Activated T-helper 1 cell treated with anti-CD3 and anti-CD28 coated beads, Interleukin-12 subunit alpha, Interleukin-12 subunit beta, Interleukin-2, Interleukin-4 antibody, amounts not matched to agents 30 ng/mL and 10 ng/mL and 1 ng/mL, durations not matched to agents 14 hours and 24 hours and 36 hours (primary cell): ENCODE measurements around the gene DCAF6. TPM values are rescaled to one million over a fixed set of nuclear protein-coding genes. Genes with fewer than 3 reads are reported as not detected.

Source experiments
- DNase-seq: peaks from one replicate; pipeline ENCODE4 v3.0.0; 2021; ENCODE audit warnings: low spot score
- H3K27ac Mint-ChIP-seq: one replicate; pipeline ENCODE4 v1.8.0; 2021; ENCODE audit warnings: mild to moderate bottlenecking, mixed read lengths
- H3K27me3 Mint-ChIP-seq: one replicate; pipeline ENCODE4 v1.8.0; 2022; ENCODE audit warnings: mild to moderate bottlenecking, moderate library complexity, mixed read lengths; ENCODE audit not compliant: insufficient read depth
- H3K36me3 Mint-ChIP-seq: one replicate; pipeline ENCODE4 v1.8.0; 2021; ENCODE audit warnings: low read depth, mixed read lengths
- H3K4me1 Mint-ChIP-seq: one replicate; pipeline ENCODE4 v1.8.0; 2021; ENCODE audit warnings: low read depth, mixed read lengths
- H3K4me3 Mint-ChIP-seq: one replicate; pipeline ENCODE4 v1.8.0; 2021; ENCODE audit warnings: mild to moderate bottlenecking, moderate library complexity, mixed read lengths
- H3K9me3 Mint-ChIP-seq: one replicate; pipeline ENCODE4 v1.8.0; 2021; ENCODE audit warnings: mixed read lengths
- intact Hi-C: fragments of 100-400 bp; cut with micrococcal nuclease; formaldehyde crosslinking; loops from one replicate; pipeline ENCODE4 v1.15.1; 2024
- total RNA-seq: library from RNA; stranded (reverse); gene quantifications from 2 replicates; pipeline ENCODE4 v1.2.3, GENCODE V29; 2022

DCAF6 gene
- total RNA-seq, 1 donor from 2014 or later, result 20.9 TPM

DNA sequence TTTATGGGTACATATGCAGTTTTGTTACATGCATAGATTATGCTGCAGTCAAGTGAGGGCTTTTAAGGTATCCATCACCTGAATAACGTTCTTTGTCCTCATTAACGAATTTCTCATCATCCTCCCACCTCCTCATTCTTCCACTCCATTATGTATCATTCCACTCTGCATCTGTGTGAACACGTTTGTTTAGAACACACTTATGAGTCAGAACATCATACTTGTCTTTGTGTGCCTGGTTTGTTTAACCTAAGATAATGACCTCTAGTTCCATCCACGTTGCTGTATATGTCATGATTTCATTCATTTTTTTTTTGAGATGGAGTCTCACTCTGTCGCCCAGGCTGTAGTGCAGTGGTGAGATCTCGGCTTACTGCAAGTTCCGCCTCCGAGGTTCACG is 7.1 kb downstream of the DCAF6 start:
- intact Hi-C loops, result no loop called here
- no peak overlapping the region for H3K27ac Mint-ChIP-seq
- H3K4me3 Mint-ChIP-seq, result no peak overlapping the region
- peaks cover 23% of the 10 kb centered on the region for H3K4me1 Mint-ChIP-seq
- peaks cover 5% of the 10 kb centered on the region for H3K36me3 Mint-ChIP-seq
- H3K27me3 Mint-ChIP-seq, result no peaks in the 10 kb centered on the region
- no peak for DNase-seq
- peaks cover 3% of the 10 kb centered on the region for H3K9me3 Mint-ChIP-seq

DNA sequence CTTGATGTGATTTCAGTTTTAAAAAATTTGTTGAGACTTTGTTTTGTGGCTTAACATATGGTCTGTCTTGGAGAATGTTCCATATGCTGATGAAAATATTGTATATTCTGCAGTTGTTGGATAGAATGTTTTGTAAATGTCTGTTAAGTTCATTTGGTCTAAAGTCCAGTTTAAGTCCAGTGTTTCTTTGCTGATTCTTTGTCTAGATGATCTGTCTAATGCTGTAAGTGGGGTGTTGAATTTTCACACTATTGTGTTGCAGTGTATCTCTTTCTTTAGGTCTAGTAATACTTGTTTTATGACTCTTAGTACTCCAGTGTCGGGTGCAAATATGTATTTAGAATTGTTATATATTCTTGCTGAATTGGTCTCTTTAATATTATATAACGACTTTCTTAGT is 11.2 kb downstream of the DCAF6 start:
- Mint-ChIP-seq H3K9me3 (peaks cover 3% of the 10 kb centered on the region), H3K36me3 (peaks cover 12% of the 10 kb centered on the region), H3K4me1 (peaks cover 24% of the 10 kb centered on the region), H3K27ac (no peak overlapping the region), H3K27me3 (no peaks in the 10 kb centered on the region), H3K4me3 (no peak overlapping the region)
- intact Hi-C loops, result no loop called here
- DNase-seq, result no peak

DNA sequence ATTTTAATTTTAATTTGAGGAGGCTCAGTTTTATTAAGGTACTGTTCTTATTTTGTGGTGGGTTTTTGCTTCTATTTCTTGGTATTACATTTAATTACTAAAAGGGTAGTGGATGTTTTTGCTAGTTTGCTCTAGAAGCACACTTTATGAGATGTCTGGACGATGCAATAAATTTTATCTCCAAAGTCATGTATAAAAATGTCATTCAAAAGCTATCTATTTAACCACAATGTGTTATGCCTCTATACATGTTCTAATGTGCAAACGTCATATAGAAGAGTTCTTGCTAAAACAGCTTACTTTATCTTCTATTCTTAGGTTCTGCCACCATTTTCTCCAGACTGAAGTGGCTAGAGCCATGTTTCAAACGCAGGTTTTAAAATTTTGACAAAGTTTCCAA is 13.3 kb downstream of the DCAF6 start:
- intact Hi-C loops, result no loop called here
- peaks cover 19% of the 10 kb centered on the region for H3K36me3 Mint-ChIP-seq
- no peaks in the 10 kb centered on the region for H3K9me3 Mint-ChIP-seq
- H3K4me1 Mint-ChIP-seq, result peaks cover 24% of the 10 kb centered on the region
- H3K27ac Mint-ChIP-seq, result no peak overlapping the region
- H3K27me3 Mint-ChIP-seq, result no peaks in the 10 kb centered on the region
- H3K4me3 Mint-ChIP-seq, result no peak overlapping the region
- no peak for DNase-seq

DNA sequence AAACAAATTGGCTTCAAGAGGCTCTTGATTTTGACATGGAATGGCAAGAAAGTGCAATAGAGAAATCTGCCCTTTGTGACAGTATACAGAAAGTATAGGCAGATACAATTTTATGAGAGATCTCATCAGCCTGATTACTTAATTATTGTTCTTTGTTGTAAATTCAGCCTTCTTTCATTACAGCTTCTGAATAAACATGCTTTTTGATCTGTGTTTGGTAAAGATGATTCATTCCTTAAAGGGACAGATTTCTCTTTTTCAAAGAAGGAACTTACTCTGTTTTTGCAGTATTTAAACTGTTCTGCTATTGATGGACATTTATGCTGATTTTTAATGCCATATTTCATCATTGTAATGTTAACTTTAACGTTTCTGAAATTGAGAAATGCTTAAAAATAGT is 14.1 kb downstream of the DCAF6 start:
- no peak for DNase-seq
- no peak overlapping the region for H3K4me3 Mint-ChIP-seq
- intact Hi-C loops, result no loop called here
- peaks cover 24% of the 10 kb centered on the region for H3K36me3 Mint-ChIP-seq
- peaks cover 24% of the 10 kb centered on the region for H3K4me1 Mint-ChIP-seq
- H3K27me3 Mint-ChIP-seq, result no peaks in the 10 kb centered on the region
- no peaks in the 10 kb centered on the region for H3K9me3 Mint-ChIP-seq
- H3K27ac Mint-ChIP-seq, result no peak overlapping the region

DNA sequence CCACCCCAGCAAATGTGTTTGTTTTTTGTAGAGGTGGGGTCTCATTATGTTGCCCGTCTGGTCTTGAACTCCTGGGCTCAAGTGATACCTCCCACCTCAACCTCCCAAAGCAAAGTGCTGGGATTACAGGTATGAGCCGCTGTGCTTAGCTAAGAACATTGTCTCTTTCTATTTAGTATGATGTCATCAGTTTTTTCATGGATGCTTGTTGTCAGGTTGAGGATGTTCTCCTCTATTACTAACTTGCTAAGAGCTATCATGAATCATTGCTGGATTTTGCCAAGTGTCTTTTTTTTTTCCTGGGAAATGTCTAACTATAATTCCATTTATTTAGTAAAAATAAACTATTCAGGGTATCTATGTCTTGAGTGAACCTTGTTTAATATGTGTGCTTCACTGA is 19.4 kb downstream of the DCAF6 start:
- DNase-seq, result no peak
- Mint-ChIP-seq H3K9me3 (no peaks in the 10 kb centered on the region), H3K36me3 (peaks cover 34% of the 10 kb centered on the region), H3K4me3 (no peak overlapping the region), H3K27me3 (no peaks in the 10 kb centered on the region), H3K4me1 (peaks cover 7% of the 10 kb centered on the region), H3K27ac (no peak overlapping the region)
- intact Hi-C loops, result no loop called here

DNA sequence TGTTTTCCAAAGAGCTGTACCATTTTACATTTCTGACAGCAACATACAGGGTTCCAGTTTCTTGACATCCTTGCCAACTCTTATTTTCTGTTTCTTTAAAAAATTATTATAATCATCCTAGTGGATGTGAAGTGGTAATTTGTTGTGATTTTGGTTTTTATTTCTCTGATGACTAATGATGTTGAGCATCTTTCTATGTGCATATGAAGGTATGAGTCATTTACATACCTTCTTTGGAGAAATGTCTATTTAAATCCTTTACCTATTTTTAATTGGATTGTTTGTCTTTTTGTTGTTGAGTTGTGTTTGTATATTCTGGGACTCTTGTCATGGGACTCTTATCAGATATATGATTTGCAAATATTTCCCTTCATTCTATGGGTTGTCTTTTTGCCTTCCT is 21.2 kb downstream of the DCAF6 start:
- intact Hi-C loops, result no loop called here
- Mint-ChIP-seq H3K4me1 (peaks cover 5% of the 10 kb centered on the region), H3K36me3 (peaks cover 30% of the 10 kb centered on the region), H3K27ac (no peak overlapping the region), H3K27me3 (no peaks in the 10 kb centered on the region), H3K4me3 (no peak overlapping the region), H3K9me3 (no peaks in the 10 kb centered on the region)
- DNase-seq, result no peak

DNA sequence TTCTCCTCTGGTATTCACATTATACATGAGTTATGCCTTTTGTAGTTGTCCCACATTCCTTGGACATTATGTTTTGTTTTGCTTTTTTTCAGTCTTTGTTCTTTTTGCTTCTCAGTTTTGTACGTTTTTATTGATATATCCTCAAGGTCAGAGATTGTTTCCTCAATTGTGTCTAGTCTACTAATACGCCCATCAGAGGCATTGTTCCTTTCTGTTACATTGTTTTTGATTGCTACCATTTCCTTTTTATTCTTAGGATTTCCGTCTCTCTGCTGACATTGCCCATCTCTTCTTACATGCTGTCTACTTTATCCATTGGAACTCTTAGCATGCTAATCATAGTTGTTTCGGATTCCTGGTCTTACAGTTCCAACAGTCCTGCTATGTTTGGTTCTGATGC is 28.2 kb downstream of the DCAF6 start:
- intact Hi-C loops, result no loop called here
- Mint-ChIP-seq H3K4me3 (no peak overlapping the region), H3K27me3 (no peaks in the 10 kb centered on the region)

DNA sequence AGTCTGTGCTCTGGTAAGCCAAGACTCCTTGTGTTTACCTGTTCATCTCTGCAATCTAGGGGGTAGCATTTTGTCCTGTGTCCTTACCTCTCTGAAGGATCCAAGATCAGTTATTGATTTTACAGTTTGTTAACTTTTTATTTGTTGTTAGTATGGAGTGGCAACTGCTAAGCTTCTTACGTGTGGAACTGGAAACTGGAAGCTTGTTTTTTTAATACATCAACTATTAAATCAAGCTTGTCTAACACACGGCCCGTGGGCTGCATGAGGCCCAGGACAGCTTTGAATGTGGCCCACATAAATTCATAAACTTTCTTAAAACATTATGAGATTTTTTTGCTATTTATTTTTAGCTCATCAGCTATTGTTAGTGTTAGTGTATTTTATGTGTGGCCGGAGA is 29.6 kb downstream of the DCAF6 start:
- Mint-ChIP-seq H3K9me3 (no peaks in the 10 kb centered on the region), H3K4me3 (no peak overlapping the region), H3K36me3 (peaks cover 20% of the 10 kb centered on the region), H3K27ac (no peak overlapping the region), H3K27me3 (no peaks in the 10 kb centered on the region), H3K4me1 (peaks cover 9% of the 10 kb centered on the region)
- no peak for DNase-seq
- intact Hi-C loops, result no loop called here

More for the DNA sequence above, 28.2 kb downstream of the DCAF6 start:
- no peak overlapping the region for H3K27ac Mint-ChIP-seq
- H3K9me3 Mint-ChIP-seq, result no peaks in the 10 kb centered on the region
- peaks cover 9% of the 10 kb centered on the region for H3K4me1 Mint-ChIP-seq
- no peak for DNase-seq
- peaks cover 23% of the 10 kb centered on the region for H3K36me3 Mint-ChIP-seq

DNA sequence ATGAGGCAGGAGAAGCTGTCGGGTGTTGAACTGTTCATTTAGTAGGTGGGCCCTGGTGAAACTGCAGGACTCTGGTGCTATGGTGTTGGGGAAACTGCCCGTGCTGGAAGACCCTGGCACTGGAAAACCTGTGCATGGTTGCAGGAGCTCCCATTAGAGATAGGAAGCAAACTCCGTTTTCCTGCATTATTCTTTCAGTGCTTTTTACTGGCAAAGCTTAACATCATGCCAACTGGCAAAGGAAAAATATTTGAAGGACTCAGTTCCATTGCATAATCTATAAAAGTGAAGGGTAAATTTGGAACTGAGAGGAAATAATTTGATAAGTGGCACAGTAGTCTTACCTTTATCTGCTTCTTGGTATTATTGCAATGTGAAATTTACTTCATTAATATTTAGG is 32.1 kb downstream of the DCAF6 start:
- intact Hi-C loops, result no loop called here
- Mint-ChIP-seq H3K9me3 (no peaks in the 10 kb centered on the region), H3K27ac (no peak overlapping the region), H3K27me3 (no peaks in the 10 kb centered on the region), H3K36me3 (peaks cover 17% of the 10 kb centered on the region), H3K4me1 (peaks cover 9% of the 10 kb centered on the region), H3K4me3 (no peak overlapping the region)
- DNase-seq, result no peak

DNA sequence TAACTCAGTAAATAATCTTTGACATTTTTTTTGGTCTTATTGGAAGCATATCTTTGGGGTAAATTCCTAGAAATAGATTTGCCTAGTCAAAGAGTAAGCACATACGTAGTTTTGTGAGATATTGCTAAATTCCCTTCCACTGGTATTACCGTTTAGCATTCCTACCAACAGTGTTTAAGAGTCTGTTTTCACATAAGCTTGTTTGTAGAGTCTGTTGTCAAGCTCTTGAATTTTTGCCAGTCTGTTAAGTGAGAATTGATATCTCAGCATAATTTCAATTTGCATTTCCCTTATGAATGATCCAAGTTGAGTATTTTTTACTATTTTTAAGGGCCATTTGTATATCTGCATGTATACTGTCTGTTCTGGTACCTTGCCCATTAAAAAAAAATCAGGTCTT is 37.3 kb downstream of the DCAF6 start:
- H3K4me3 Mint-ChIP-seq, result no peak overlapping the region
- peaks cover 5% of the 10 kb centered on the region for H3K9me3 Mint-ChIP-seq
- H3K4me1 Mint-ChIP-seq, result peaks cover 6% of the 10 kb centered on the region
- intact Hi-C loops, result no loop called here
- peaks cover 22% of the 10 kb centered on the region for H3K36me3 Mint-ChIP-seq
- no peak for DNase-seq
- no peak overlapping the region for H3K27ac Mint-ChIP-seq
- H3K27me3 Mint-ChIP-seq, result no peaks in the 10 kb centered on the region

DNA sequence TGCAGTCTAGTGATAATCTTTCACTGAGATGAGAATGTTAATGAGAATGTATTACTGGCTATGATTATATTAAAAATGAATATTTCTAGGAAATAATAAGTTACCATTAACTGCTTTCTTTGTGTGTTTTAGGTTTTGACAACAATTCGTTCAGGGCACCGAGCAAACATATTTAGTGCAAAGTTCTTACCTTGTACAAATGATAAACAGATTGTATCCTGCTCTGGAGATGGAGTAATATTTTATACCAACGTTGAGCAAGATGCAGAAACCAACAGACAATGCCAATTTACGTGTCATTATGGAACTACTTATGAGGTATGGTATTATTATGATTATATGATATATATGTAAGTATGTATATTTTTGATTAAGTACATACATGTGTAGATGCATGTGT is 38.2 kb downstream of the DCAF6 start:
- Mint-ChIP-seq H3K27me3 (no peaks in the 10 kb centered on the region), H3K27ac (no peak overlapping the region), H3K36me3 (peaks cover 26% of the 10 kb centered on the region), H3K4me3 (no peak overlapping the region), H3K9me3 (peaks cover 5% of the 10 kb centered on the region), H3K4me1 (peaks cover 6% of the 10 kb centered on the region)
- DNase-seq, result no peak
- intact Hi-C loops, result no loop called here

DNA sequence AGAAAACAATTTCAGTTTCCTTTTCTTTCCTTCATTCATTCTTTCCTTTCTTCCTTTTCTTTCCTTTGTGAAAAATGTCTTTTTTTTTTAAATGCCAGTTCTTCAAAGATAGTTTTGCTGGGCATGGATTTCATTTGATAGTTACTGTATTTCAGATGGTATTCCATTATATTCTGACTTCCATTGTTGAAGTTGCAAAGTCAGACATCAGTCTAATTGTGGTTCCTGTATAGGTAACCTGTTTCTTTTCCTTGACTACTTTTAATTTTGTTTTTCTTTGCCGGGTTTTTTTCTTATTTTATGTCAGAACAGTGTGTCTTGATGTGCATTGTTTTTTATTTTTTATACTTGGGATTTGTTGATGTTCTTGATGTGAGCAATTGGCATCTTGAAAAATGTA is 40.8 kb downstream of the DCAF6 start:
- peaks cover 11% of the 10 kb centered on the region for H3K4me1 Mint-ChIP-seq
- H3K4me3 Mint-ChIP-seq, result no peak overlapping the region
- DNase-seq, result no peak
- H3K27me3 Mint-ChIP-seq, result no peaks in the 10 kb centered on the region
- H3K36me3 Mint-ChIP-seq, result peaks cover 32% of the 10 kb centered on the region
- peaks cover 5% of the 10 kb centered on the region for H3K9me3 Mint-ChIP-seq
- intact Hi-C loops, result no loop called here
- H3K27ac Mint-ChIP-seq, result no peak overlapping the region

DNA sequence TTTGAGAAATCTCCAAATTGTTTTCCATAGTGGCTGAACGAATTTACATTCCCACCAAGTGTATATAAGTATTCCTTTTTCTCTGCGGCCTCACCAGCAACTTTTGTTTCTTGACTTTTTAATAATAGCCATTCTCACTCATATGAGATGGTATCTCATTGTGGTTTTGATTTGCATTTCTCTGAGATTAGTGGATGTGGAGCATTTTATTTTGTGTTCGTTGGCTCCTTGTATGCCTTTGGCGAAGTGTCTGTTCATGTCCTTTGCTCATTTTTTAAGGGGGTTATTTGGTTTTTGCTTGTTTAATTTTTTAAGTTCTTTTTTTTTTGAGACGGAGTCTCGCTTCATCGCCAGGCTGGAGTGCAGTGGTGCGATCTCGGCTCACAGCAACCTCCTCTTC is 45.5 kb downstream of the DCAF6 start:
- no peak overlapping the region for H3K27ac Mint-ChIP-seq
- H3K36me3 Mint-ChIP-seq, result peaks cover 25% of the 10 kb centered on the region
- H3K27me3 Mint-ChIP-seq, result no peaks in the 10 kb centered on the region
- intact Hi-C loops, result no loop called here
- H3K4me3 Mint-ChIP-seq, result no peak overlapping the region
- peaks cover 14% of the 10 kb centered on the region for H3K4me1 Mint-ChIP-seq
- H3K9me3 Mint-ChIP-seq, result peaks cover 5% of the 10 kb centered on the region
- DNase-seq, result no peak

DNA sequence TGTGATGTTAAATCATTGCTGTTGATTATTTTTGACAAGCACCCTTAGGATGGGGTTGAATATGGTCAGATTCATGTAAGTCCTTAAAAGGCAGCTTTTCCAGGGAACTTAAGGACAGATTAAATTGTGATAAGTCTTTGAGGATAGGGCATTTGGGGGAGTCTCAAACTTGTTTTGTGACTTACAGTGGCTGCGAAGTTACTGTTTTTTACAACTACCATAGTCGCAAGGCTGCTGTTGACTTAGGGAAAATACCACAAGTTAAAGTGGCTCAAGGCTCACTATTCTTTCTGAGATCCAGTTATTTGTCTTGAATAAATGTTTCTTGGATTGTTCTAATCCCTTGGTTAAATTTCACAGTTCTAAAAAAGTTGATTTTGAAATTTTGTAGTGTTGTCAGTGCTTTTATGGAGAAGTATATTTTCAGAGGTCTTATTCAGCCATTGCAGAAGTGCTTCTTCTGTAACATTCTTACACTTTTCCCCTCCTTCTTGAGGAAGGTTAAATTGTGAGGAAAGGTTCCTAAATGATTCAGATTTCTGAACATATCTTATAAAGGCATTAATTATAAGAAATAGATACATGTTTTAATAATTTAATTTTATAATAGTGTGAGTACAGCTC is 47.4 kb downstream of the DCAF6 start:
- H3K27ac Mint-ChIP-seq, result no peak overlapping the region
- intact Hi-C loops, result no loop called here
- no peaks in the 10 kb centered on the region for H3K9me3 Mint-ChIP-seq
- H3K4me3 Mint-ChIP-seq, result no peak overlapping the region
- peaks cover 13% of the 10 kb centered on the region for H3K36me3 Mint-ChIP-seq
- no peaks in the 10 kb centered on the region for H3K27me3 Mint-ChIP-seq
- DNase-seq, result no peak
- peaks cover 8% of the 10 kb centered on the region for H3K4me1 Mint-ChIP-seq
